NCI-H1694 treated with DMSO at 0.1 percent for 48 hours (cell line): ENCODE results near the gene DOLK.

Experiments
- DNase-seq: peaks from one replicate; lab custom pipeline; 2025; lab: John Stamatoyannopoulos, UW

Gene DOLK

GRCh38 chr9:128906741-128907140 lies 40.7 kb downstream of the DOLK start:
- DNase-seq, result no peak

GRCh38 chr9:128905964-128906363 lies 41.4 kb downstream of the DOLK start:
- DNase-seq, result no peak

GRCh38 chr9:128903871-128904620 lies 43.4 kb downstream of the DOLK start:
- no peak for DNase-seq

- DNase-seq, result no peak
Measured at GRCh38 chr9:128903079-128903461, 44.3 kb downstream of the DOLK start.

GRCh38 chr9:128902351-128903078 lies 44.9 kb downstream of the DOLK start:
- no peak for DNase-seq

- DNase-seq, result no peak
Measured at GRCh38 chr9:128901822-128902221, 45.6 kb downstream of the DOLK start.

- no peak for DNase-seq
Measured at GRCh38 chr9:128901379-128901778, 46.0 kb downstream of the DOLK start.

GRCh38 chr9:128899566-128900322 lies 47.7 kb downstream of the DOLK start:
- DNase-seq, result no peak

GRCh38 chr9:128898845-128899565 lies 48.4 kb downstream of the DOLK start:
- DNase-seq, result no peak

- no peak for DNase-seq
Measured at GRCh38 chr9:128898382-128898781, 49.0 kb downstream of the DOLK start.

GRCh38 chr9:128895556-128895955 lies 51.8 kb downstream of the DOLK start:
- DNase-seq, result no peak
